AG04450 (cell line): Measurements from ENCODE around the gene SMOC1. TPM values are rescaled to one million over a fixed set of nuclear protein-coding genes. Genes with fewer than 3 reads are reported as not detected.

ENCODE experiments used
- CTCF ChIA-PET: fragments of 300-600, 350-600 bp; formaldehyde crosslinking; extraction: SDS; loops from one replicate; lab custom pipeline; 2022; ENCODE audit warnings: antibody characterized with exemption, inconsistent platforms; lab: Charles Lee
- POLR2A ChIA-PET: fragments of 350-600 bp; formaldehyde crosslinking; extraction: SDS; loops from one replicate; lab custom pipeline; 2021; ENCODE audit warnings: antibody characterized with exemption, inconsistent platforms; lab: Yijun Ruan, JAX
- DNase-seq: peaks from one replicate; pipeline ENCODE4 v3.0.0-alpha.2; 2011; ENCODE audit warnings: low read depth, low spot score
- H3K27ac ChIP-seq: one replicate; pipeline ENCODE4 v1.5.1; 2012; ENCODE audit warnings: low read depth, low read length, control low read depth
- H3K27me3 ChIP-seq: one replicate; pipeline ENCODE4 v1.6.0; 2012; ENCODE audit warnings: low read length; ENCODE audit not compliant: control insufficient read depth, insufficient read depth
- H3K4me3 ChIP-seq: 2 replicates; pipeline ENCODE4 v1.5.1; 2011; ENCODE audit warnings: mild to moderate bottlenecking, low read depth, low read length, control low read depth
- H3K9me3 ChIP-seq: 2 replicates; pipeline ENCODE4 v1.5.1; 2012; ENCODE audit warnings: low read length; ENCODE audit not compliant: control insufficient read depth, insufficient read depth
- CTCF ChIP-seq: IDR thresholded peaks from 2 replicates; pipeline ENCODE4 v1.5.1; 2011; ENCODE audit warnings: low read depth, low read length, control low read depth, inconsistent platforms
- polyA plus RNA-seq: library from polyadenylated mRNA; depleted of rRNA; stranded (reverse); fragments of >200 nt; gene quantifications from 2 replicates; pipeline ENCODE4 v1.2.3, GENCODE V29; 2011

SMOC1 gene
- polyA plus RNA-seq, 1 experiment: 19.2 TPM

- CTCF ChIA-PET: no interaction called here
- no peak overlapping the region for H3K4me3 ChIP-seq
- POLR2A ChIA-PET: no interaction called here
- H3K27ac ChIP-seq: no peak overlapping the region
- no peaks in the 10 kb centered on the region for H3K9me3 ChIP-seq
- no peak for TF ChIP-seq CTCF
- H3K27me3 ChIP-seq: peaks cover 18% of the 10 kb centered on the region
- no peak for DNase-seq
Observed at GRCh38 chr14:69854598-69854997, 24.6 kb upstream of the SMOC1 start.

- H3K27me3 ChIP-seq: peaks cover 25% of the 10 kb centered on the region
- ChIA-PET CTCF (no interaction called here), POLR2A (no interaction called here)
- DNase-seq: no peak
- no peaks in the 10 kb centered on the region for H3K9me3 ChIP-seq
- TF ChIP-seq CTCF: no peak
- H3K4me3 ChIP-seq: no peak overlapping the region
- H3K27ac ChIP-seq: no peak overlapping the region
Observed at GRCh38 chr14:69855180-69855832, 23.9 kb upstream of the SMOC1 start.

- no peak for DNase-seq
- peaks cover 25% of the 10 kb centered on the region for H3K27me3 ChIP-seq
- ChIA-PET POLR2A (no interaction called here), CTCF (no interaction called here)
- H3K9me3 ChIP-seq: no peaks in the 10 kb centered on the region
- no peak overlapping the region for H3K27ac ChIP-seq
- H3K4me3 ChIP-seq: no peak overlapping the region
- no peak for TF ChIP-seq CTCF
Observed at GRCh38 chr14:69858801-69859200, 20.4 kb upstream of the SMOC1 start.

- no peak overlapping the region for H3K4me3 ChIP-seq
- ChIA-PET CTCF (no interaction called here), POLR2A (no interaction called here)
- DNase-seq: no peak
- no peak overlapping the region for H3K27ac ChIP-seq
- H3K27me3 ChIP-seq: peaks cover 23% of the 10 kb centered on the region
- no peaks in the 10 kb centered on the region for H3K9me3 ChIP-seq
- TF ChIP-seq CTCF: no peak
Observed at GRCh38 chr14:69859591-69859990, 19.6 kb upstream of the SMOC1 start.

- Histone ChIP-seq H3K27me3 (peaks cover 24% of the 10 kb centered on the region), H3K4me3 (no peak overlapping the region), H3K9me3 (no peaks in the 10 kb centered on the region), H3K27ac (no peak overlapping the region)
- DNase-seq: no peak
- no peak for TF ChIP-seq CTCF
- ChIA-PET POLR2A (no interaction called here), CTCF (no interaction called here)
Observed at GRCh38 chr14:69860221-69860620, 19.0 kb upstream of the SMOC1 start.
